GM06990 (cell line): ENCODE results near the gene KANSL1.

Source experiments
- DNase-seq: peaks from one replicate; pipeline ENCODE4 v3.0.0-alpha.2; 2011; ENCODE audit not compliant: insufficient read length; ENCODE audit errors: extremely low read depth
- H3K27me3 ChIP-seq: replicated peaks from 2 replicates; pipeline ENCODE4 v1.6.0; 2011; ENCODE audit warnings: low read length; ENCODE audit not compliant: control insufficient read depth, insufficient read depth
- H3K36me3 ChIP-seq: 2 replicates; pipeline ENCODE4 v1.5.1; 2011; ENCODE audit warnings: low read length; ENCODE audit not compliant: control insufficient read depth, insufficient read depth
- H3K4me3 ChIP-seq: replicated peaks from 2 replicates; pipeline ENCODE4 v1.5.1; 2011; ENCODE audit warnings: low read depth, mild to moderate bottlenecking, control low read depth, low read length
- CTCF ChIP-seq: IDR thresholded peaks from 2 replicates; pipeline ENCODE4 v1.5.1; 2011; ENCODE audit warnings: low read length, control low read depth, mild to moderate bottlenecking, inconsistent platforms; ENCODE audit not compliant: insufficient read depth, poor library complexity, severe bottlenecking

Gene KANSL1

GRCh38 chr17:46136820-46137219 lies 56.4 kb downstream of the KANSL1 start:
- TF ChIP-seq CTCF: no peak
- no peaks in the 10 kb centered on the region for H3K27me3 ChIP-seq
- DNase-seq: no peak
- no peak overlapping the region for H3K4me3 ChIP-seq
- H3K36me3 ChIP-seq: peaks cover 1% of the 10 kb centered on the region; the same call in 1 of the 2 replicates

- H3K36me3 ChIP-seq: peaks cover 1% of the 10 kb centered on the region; the same call in 1 of the 2 replicates
- no peak overlapping the region for H3K4me3 ChIP-seq
- no peak for DNase-seq
- no peak for TF ChIP-seq CTCF
- no peaks in the 10 kb centered on the region for H3K27me3 ChIP-seq
These were observed 57.2 kb downstream of the KANSL1 start for GRCh38 chr17:46135879-46136563.

GRCh38 chr17:46135126-46135812 lies 58.0 kb downstream of the KANSL1 start:
- no peak for DNase-seq

DNA sequence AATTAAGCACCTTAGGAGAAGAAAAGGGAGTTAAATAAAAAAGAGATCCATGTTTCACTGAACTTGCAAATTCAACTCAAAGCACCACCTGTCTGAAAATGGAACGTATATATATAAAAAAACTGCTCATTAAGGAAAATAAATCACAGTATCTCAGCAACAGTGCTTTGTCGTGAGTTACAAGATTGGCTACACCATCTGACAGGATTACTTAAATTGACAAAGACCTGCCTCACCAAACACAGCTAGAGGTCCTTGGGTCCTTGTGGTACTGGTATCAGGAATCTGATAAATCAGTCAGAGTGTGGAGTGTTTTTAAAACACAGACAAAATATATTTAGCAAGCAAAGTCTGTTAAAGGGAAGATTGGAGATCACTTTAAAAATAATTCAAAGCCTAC lies 63.9 kb downstream of the KANSL1 start:
- Histone ChIP-seq H3K36me3 (peaks cover 1% of the 10 kb centered on the region; the same call in 1 of the 2 replicates), H3K4me3 (no peak overlapping the region), H3K27me3 (no peaks in the 10 kb centered on the region)
- no peak for DNase-seq
- no peak for TF ChIP-seq CTCF

More at GRCh38 chr17:46135126-46135812, 58.0 kb downstream of the KANSL1 start:
- TF ChIP-seq CTCF: no peak
- Histone ChIP-seq H3K4me3 (no peak overlapping the region), H3K27me3 (no peaks in the 10 kb centered on the region), H3K36me3 (peaks cover 1% of the 10 kb centered on the region; the same call in 1 of the 2 replicates)

DNA sequence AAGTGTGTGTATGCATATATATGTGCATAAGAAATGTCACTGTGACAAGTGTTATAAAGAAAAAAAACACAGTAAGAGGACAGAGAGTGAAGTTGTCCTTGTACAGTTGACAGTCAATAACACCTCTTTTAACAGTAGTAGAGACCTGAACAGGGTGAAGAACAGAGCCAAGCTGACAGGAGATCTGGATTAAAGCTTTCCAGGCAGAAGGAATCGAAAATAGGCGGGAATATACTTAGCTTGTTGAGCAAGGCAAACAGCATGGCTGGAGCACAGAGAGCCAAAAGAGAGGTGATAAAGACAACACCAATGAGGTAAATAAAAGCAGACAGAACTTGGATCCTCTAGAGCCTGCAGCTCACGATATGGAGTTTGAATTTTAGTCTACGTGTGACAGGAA lies 64.8 kb downstream of the KANSL1 start:
- Histone ChIP-seq H3K36me3 (peaks cover 1% of the 10 kb centered on the region; the same call in 1 of the 2 replicates), H3K4me3 (no peak overlapping the region), H3K27me3 (no peaks in the 10 kb centered on the region)
- DNase-seq: no peak
- no peak for TF ChIP-seq CTCF

DNA sequence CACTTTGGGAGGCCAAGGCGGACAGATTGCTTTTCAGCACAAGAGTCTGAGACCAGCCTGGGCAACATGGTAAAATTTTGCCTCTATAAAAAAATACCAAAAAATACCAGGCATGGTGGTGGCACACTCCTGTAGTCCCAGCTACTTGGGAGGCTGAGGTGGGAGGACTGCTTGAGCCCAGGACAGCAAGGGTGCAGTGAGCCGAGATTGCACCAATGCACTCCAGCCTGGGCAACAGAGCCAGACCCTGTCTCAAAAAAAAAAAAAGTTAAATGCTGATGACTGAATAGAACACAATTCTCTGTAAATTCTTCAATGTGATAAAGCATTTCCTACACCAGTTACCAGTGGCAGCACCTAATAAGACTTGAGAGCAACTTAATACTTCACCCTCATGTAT lies 65.7 kb downstream of the KANSL1 start:
- DNase-seq: no peak
- Histone ChIP-seq H3K4me3 (no peak overlapping the region), H3K27me3 (no peaks in the 10 kb centered on the region), H3K36me3 (no peaks in the 10 kb centered on the region; the same call in 1 of the 2 replicates)
- no peak for TF ChIP-seq CTCF
